ENCODE data around the gene TCAP.
A peak's percentile ranks its signal among the peaks of the same experiment; 100 is the strongest.

The TCAP gene

DNA sequence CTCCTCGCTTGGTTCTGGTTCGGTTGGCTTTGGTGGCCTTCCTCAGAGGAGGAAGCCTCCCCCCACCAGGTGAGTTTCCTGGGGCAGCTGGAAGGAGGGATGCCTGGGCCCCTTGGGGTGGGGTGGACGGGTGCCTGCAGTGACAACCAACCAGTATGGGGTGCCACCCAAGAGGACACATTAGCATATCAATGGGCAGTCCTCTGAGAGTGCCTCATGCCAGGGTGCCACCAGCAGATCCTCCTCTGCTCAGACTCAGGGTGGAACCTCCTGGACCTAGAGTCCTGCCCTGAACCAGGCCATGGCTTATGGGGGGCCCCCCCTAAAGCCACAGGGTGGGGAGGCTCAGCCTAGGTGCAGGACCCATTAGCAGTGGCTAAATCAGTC is 35.7 kb upstream of the TCAP start:
- no peak for DNase-seq (ENCODE audit: low read depth)

DNA sequence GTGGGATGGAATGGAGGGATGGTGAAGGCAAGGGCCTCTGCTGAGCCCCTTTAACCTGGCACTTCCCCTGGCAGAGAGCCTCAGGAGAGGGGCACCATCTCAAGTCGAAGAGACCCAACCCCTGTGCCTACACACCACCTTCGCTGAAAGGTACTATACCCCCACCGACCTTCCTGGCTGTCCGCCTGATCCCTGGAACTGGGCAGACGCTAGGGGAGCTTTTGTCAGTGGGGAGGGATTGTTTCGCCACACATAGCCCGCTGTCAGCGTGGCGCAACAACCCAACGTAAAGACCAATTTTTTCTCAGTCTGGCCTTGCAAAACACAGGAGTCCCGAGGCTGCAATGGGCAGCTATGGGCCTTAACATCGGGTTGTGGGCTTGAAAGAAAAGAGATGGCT is 35.3 kb upstream of the TCAP start:
- no peak for DNase-seq (ENCODE audit: low read depth)

DNA sequence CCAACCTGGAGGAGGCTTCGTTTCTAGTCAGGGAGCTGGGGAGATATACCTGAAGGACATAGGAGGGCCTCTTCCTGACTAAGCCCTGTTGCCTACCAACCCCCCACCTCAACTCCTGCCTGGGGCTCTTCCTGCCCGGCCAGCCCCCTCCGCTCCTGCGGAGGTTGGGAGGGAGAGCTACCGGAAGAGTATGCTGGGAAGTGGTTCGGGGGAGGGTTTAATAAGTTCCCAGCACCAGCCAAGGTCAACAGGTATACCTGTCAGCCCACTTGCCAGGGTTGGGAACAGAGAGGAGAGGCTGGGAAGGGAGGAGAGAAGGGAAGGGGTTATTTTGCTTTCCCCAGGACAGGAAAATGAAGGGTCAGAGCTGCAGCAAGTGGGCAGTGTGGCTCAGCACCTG is 33.7 kb upstream of the TCAP start:
- no peak for DNase-seq (ENCODE audit: low read depth)

DNA sequence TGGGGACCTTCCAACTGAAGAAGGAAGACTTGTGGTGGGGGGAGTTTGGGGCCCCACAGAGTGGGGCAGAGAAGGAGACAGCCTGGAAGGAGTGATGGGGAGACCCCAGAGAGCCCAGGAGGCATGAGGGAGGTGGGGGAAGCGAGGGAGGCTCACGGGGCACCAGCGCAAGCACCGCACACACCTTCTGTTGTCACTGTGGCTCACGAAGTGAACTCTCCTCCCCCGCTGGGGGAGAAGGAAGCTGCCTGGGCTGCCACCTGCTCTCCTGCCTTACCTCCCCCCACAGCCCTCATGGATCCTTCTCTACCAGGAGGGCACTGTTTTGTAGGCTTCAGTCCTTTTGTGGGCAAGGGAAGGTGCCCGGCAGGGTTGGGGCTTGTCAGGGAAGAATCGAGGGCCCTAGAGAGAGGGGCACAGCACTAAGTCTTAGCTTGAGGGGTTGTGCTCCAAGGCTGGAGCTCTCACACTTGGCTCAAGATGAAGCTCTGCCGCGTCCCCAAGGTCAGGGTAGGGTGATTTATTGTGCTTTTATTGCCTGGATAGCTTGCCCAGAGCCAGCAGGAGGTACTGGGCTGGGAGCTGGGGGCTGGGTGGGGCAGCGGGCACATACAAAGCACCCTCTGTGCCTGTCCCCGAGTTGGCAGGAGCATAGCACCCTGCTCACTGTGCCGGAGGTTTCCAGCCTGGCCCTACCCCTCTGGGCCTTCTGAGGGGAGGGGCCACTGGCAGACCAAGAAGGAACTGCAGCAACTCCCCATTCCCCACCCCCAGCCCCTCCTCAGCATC is 32.8 kb upstream of the TCAP start:
- no peak for DNase-seq (ENCODE audit: low read depth)

DNA sequence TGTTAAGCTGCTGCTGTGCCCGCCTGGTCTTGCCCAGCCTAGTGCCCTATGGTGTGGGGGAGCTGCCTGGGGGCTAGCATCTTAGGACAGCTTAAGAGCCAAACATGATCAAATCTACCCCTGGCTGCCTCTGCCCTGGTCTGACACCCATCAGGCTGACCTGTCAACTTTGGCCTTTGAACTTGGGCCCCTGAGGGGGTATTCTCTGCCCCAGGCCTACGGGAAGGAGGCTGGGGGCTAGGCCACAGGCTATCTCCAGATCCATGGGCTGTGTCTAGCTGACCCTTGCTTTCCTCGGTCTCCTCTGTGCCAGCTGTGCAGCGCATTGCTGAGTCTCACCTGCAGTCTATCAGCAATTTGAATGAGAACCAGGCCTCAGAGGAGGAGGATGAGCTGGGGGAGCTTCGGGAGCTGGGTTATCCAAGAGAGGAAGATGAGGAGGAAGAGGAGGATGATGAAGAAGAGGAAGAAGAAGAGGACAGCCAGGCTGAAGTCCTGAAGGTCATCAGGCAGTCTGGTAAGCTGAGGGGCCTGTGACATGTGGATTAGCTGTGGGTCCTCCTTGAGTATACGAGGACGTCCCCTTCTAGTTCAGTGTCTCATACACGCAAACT is 31.5 kb upstream of the TCAP start:
- DNase-seq (ENCODE audit: low read depth): no peak

DNA sequence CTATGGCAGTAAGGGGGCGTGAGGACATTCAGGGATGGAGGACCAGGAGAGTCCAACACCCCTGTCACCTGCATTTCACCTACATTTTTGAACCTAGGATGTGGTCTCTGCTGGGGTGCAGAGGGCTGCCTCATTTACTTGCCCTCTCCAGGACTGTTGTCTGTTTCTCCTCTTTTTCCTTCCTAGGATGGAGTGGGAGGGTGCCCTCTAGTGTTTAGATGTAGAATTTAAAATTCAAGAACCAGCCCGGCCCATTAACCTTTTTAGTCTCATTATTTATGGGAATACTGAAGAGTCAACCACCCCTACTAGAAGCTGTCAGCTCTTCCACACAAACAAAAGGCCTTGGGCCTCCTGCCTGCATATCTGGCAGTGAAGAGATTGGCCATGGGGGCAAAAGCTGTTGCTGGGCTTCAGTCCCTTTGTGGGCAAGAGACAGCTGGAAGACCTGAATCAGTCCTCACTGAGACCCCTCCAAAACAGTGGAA is 30.7 kb upstream of the TCAP start:
- peak; percentile 26 for DNase-seq (ENCODE audit: low read depth)

DNA sequence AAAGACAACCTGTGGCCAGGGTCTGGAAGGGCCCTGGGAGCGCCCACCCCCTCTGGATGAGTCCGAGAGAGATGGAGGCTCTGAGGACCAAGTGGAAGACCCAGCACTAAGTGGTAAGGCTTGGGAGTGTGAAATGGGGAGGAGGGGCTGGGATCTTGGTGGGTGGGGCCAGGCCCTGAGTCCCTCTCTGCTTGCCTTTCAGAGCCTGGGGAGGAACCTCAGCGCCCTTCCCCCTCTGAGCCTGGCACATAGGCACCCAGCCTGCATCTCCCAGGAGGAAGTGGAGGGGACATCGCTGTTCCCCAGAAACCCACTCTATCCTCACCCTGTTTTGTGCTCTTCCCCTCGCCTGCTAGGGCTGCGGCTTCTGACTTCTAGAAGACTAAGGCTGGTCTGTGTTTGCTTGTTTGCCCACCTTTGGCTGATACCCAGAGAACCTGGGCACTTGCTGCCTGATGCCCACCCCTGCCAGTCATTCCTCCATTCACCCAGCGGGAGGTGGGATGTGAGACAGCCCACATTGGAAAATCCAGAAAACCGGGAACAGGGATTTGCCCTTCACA is 29.5 kb upstream of the TCAP start:
- DNase-seq (ENCODE audit: low read depth): no peak

DNA sequence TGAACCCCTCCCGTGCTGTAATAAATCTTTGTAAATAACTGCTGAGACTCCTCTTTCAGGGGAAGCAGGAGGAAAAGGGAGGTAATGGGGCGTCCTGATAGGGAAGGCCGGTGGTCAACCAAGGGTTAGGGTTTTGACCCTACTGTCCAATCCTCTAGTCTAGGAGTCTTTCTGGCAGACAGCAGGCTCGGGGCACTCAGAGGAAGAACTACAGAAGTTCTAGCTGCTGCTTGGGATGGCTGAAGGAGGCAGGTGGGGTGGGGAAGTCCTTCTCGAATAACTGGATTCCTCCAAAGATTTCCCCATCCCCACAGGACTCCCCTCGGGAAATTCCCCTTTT is 28.6 kb upstream of the TCAP start:
- DNase-seq (ENCODE audit: low read depth): no peak

DNA sequence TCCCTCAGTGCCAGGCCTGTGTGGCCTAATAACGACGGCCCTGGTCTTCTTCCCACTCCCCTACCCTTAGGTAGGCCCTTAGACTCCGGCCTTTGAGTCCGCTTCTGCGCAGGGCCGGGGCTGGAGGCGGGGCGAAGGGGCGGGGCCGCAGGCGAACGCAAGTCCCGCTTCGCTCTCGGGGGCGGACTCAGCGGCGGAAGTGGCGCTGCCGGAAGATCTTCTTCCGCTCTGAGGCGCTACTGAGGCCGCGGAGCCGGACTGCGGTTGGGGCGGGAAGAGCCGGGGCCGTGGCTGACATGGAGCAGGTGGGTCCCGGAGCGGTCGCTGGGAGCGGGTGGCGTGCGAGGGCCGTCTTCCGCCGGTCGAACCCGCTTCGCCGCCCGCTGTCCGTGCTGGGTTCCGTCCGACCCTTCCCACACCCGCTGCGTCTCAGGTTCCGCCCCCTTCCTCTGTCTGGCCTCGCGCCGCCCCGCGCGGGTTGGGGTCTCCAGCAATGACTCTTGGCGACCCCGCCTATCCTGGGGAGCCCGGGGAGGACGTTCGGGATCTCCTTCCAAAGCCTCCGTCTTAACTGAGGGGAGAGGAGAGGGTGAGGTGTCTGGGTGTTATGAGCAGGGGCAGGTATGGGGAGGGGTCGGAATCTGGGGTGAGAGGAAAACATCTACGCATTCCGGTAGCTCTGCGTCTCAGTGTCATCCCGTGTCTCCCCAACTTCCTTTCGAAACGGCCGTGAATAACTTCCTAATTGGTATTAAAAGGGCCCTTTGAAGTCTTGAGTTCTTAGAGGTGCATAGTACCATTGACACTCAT is 28.0 kb upstream of the TCAP start, which contains the start of gene STARD3:
Gene STARD3 (plus strand): TSS at position 218 of the 810 bp plus-strand sequence. CDS start 16,388 bp downstream, outside the sequence.
- peak; percentile 89 for DNase-seq (ENCODE audit: low read depth)

DNA sequence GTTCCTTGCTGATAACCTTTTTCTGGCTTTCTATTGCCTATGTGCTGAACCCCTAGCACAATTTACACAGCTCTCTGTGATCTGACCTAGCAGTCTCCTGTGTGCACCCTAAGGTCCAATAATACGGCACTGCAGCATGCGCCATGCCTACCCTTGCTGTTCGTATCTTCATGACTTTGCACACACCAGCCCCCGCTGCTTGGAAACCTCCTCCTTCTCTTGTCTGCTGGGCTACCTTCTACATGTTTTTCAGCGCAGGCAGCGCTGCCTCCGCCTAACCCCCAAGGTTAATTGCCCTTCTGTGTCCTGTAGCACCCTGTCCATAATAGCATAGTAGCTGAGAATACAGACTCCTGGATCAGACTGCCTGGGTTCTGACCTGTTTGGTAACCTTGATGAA is 26.8 kb upstream of the TCAP start:
- DNase-seq (ENCODE audit: low read depth): no peak

DNA sequence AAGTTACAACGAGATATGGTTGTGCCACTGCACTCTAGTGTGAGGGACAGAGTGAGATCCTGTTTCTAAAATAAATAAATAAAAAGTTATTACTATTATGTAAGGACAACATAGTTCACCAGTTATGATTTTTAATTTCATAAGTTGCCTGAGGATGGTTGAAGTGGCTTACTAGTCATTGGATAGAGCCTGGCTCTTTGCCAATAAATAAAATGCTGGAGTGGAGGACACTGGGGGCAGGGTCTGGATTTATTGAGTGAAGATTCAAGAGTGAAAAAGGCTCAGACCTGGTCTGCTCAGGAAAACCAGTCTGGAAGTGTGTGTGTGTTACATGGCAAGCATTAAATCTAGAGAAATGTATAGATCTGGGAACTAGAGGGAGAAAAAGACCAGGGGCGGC is 26.1 kb upstream of the TCAP start:
- no peak for DNase-seq (ENCODE audit: low read depth)

DNA sequence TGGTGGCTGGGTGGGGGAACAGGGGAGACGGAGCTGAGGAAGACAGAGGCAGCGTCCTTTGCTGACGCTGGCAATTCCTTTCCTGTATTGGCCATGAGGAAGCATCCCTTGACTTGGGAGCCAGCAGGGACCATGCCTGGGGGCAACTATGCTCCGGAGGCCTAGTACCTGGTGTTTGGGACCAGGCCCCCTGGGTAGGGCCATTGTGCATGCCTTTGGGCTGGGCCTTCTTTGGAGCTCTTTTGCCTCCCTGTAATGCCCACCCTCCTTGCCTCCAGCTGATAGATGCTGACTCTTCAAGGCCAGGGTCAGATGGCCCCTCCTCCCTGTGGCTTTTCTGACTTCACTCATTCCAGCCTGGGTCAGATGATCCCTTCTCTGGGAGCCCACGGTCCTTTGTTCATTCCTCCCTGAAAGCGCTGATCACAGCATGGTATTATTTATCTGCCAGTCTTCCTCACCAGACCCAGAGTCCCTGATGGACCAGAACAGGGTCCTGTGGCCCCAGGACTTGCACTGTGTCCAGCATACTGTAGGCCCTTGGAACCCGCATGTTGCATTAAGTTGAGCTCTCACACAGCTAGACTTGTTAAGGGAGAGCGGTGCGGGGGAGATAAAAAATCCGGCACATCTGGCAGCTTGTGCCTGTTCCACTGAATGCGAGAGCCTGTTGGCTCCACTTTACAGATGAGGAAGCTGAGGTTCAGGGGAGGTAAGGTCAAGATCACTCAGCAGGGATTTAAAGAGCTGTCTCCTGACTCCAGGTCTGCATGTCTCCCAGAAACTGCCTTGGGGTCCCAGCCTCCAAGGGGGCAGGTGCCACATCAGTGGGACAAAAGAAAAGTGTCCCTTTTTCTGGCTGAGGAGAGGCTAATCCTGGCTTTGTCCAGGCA is 25.3 kb upstream of the TCAP start:
- DNase-seq (ENCODE audit: low read depth): no peak

DNA sequence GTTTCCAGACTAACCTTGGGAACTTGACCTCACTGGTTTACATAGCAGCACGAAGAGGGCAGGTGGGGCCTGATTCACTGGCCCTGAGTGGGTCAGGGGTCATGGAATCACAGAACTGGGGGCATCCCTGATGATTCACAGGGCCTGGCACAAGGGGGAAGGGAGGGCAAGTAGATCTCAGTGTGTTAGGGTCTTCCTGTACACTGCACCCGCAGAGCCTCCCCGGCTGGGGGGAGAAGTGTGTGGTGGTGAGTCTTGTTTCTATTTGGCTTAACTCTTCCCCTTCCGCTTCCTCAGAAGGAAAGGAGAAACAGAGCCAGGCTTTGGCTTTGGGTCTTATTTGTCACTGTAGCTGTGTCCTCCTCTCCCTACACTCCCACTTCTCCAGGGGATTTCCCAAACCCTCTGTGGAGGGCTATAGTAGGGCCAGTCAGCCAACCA is 24.5 kb upstream of the TCAP start:
- no peak for DNase-seq (ENCODE audit: low read depth)

DNA sequence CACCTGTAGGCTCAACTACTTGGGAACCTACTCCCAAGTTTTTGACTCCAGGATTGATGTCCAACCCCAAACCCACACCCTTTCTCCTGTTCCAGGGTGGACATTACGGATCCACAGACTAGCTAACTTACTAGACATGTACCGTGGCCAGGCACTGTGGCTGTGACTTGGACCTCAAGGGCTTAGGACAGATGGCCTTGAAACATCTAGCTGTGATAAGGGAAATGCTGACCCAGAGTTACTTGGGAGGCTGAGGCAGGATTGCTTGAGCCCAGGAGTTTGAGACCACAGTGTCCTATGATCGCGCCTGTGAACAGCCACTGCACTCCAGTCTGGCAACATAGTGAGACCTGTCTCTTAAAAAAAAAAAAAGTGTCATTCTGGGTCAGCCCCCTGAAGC is 24.1 kb upstream of the TCAP start:
- DNase-seq (ENCODE audit: low read depth): no peak

DNA sequence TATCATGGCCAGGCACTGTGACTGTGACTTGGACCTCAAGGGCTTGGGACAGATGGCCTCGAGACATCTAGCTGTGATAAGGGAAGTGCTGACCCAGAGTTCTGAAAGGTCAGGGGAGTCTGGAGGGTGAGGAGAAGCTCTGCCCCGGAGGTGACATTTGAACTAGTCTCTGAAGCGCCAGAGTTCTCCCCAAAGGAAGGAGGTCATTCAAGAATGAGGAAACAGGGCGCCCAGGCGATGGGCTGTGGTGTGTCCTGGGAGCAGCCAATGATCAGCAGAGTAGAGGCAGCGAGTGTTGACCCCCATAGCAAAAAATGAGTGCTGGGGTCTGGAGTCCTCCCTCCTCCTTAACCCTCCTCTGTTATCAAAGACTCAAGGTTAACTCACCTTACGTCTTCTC is 23.3 kb upstream of the TCAP start:
- DNase-seq (ENCODE audit: low read depth): no peak

DNA sequence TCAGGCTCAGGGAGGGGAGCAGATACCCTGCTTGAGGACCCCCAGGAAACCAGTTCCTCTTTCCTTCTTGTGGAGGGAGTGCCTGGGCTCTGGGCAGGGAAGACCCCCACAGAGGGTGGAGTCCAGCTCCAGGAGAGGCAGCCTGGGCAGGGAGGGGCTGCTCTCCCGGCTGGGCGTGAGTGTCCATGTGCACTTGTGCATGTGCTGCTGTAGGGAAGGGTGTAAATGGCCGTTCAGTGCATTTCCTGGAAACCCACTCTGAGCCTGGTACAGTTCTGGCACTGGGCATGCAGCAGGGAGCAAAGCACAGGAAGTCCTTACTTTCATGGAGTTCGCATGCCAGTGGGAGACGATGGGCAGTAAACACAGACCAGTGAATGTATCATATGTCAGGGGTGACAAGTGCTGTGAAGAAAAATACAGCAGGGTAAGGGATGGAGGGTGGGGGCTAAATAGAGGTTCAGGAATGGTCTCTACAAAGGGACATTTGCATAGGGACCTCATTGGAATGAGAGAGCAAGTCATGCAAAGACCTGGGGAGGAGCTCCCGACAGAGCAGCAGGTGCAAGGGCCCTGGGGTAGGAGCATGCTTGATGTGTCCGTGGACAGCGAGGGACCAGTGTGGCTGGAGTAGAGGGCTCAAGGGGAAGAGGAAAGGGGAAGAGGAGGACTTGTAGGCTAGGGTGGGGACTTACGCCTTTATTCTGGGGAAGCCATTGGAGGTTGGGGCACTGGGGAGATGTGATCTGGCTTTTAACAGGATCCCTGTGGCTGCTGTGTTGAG is 22.7 kb upstream of the TCAP start:
- no peak for DNase-seq (ENCODE audit: low read depth)

DNA sequence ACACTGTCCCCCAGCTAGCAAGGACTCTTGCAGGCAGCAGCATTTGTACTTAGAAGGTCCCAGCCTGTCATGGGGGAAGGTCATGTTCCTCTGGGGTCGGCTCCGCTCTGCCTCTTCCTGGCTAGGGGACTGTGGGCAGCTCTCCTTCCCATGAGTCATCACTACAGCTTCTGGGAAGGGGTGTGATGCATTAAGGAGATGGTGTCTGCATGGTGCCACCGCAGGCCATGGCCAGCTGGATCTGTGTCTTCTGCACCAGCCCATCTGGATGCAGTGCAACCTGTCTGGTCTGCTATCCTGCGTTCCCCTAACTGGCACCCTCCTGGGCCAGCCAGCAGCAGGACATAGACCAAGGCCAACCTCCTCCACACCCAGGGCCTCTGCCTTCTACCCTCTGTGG is 21.9 kb upstream of the TCAP start:
- no peak for DNase-seq (ENCODE audit: low read depth)

DNA sequence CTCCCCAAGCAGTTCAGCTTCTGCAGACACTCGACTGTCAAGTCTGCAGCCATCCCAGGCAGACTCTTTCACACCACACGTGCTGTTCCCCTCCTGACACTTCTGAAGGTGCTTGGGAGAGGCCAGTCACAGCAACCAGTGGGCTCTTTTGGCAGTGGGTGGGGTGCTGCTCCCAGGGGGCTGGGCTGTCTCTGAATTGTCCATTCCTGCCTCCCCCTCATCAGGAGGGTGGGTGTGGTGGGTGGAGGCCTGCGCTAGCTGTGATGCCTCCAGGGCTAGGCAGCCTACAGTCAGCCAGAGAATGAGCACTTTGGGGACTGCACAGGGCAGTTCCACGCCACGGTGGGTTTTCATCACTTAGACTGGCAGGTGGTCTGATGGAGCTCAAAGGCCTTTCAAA is 17.9 kb upstream of the TCAP start:
- DNase-seq (ENCODE audit: low read depth): no peak

DNA sequence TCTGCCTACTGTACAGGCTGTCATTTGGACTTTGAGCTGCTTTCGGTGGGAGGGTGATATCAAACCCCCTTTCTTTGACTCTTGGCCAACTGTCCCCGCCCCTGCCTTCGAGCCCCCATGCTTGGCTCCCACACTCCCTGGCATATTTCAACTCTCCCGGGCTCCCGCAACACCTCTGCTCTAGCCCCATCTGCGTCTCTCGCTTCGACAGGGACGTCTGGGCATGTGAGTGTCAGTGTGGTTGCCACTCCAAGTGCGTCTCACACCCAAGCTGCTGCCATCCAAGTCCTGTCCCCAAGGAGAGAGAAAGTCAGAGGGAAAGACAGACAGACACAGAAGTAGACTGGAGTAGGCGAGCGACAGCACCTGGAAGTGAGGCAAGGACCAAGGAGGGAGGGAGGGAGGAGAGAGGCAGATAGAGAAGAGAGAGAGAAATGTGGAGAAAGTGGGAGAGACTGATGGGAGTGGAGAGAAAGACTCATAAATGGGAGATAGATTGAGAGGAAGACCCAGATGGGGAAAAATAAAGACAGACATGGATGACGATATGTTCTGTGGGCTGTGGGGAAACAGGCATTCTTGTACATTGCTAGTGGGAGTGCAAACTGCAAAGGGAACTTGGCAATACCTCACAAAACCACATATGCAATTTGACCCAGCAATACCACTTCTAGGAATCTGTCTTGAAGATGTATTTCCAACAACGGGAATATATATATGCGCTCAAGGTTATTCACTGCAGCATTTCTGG is 16.4 kb upstream of the TCAP start:
- DNase-seq (ENCODE audit: low read depth): peak; percentile 33

DNA sequence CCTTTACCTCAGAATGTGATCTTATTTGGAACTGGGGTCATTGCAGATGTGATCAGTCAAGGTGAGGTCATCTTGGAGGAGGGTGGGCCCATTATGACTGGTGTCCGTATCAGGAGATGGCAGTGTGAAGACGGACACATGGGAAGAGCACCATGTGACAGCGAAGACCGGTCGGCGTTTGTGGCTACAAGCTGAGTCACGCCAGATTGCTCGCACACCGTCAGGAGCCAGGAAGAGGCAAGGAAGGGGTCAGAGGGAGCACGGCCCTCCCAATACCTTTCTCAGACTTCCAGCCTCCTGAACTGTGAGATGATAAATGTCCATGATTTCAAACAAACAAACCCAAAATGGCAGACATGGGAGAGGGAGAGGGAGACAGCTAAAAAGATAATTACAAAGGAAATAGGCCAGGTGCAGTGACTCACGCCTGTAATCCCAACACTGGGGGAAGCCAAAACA is 15.0 kb upstream of the TCAP start:
- no peak for DNase-seq (ENCODE audit: low read depth)

Measured in fibroblast of gingiva (primary cell).